ENCODE data around the gene ENTPD8.
"Not testable (repeated sequence)": the region's sequence is repeated elsewhere in the genome, so short reads cannot be mapped to it uniquely, and the experiment has no call there.

Gene ENTPD8

GRCh38 chr9:137392232-137393007 lies 48.7 kb downstream of the ENTPD8 start:
- DNase-seq = no peak

- DNase-seq = peak; percentile 79
Measured at GRCh38 chr9:137391411-137391754, 49.8 kb downstream of the ENTPD8 start.

- DNase-seq = peak; percentile 62
Measured at GRCh38 chr9:137390553-137391410, 50.4 kb downstream of the ENTPD8 start.

GRCh38 chr9:137389428-137389746 lies 51.8 kb downstream of the ENTPD8 start:
- DNase-seq = no peak

- DNase-seq = no peak
Measured at GRCh38 chr9:137388589-137389427, 52.3 kb downstream of the ENTPD8 start.

GRCh38 chr9:137387891-137388560 lies 53.1 kb downstream of the ENTPD8 start:
- DNase-seq = no peak

GRCh38 chr9:137387114-137387890 lies 53.9 kb downstream of the ENTPD8 start:
- DNase-seq = peak; percentile 46

- DNase-seq = not testable (repeated sequence)
Measured at GRCh38 chr9:137386507-137387113, 54.5 kb downstream of the ENTPD8 start.

GRCh38 chr9:137385061-137385655 lies 56.0 kb downstream of the ENTPD8 start:
- DNase-seq = no peak

All from NCI-H510A (cell line).